Neural cell (in vitro differentiated cells): ENCODE measurements around the gene ANKRD40CL.

Experiments
- EP300 ChIP-seq: fragments of 450-650 bp; conservative IDR thresholded peaks from 2 replicates; pipeline ENCODE4 v1.6.1; 2014; ENCODE audit warnings: antibody characterized with exemption, mild to moderate bottlenecking, moderate library complexity; ENCODE audit not compliant: poor library complexity, severe bottlenecking
- EZH2 ChIP-seq: fragments of 200-600, 300-800 bp; shearing (Covaris generic), sonication (generic); IDR thresholded peaks from 2 replicates; pipeline ENCODE4 v1.6.1; 2014; ENCODE audit warnings: antibody characterized with exemption, low read length, borderline replicate concordance, mild to moderate bottlenecking; ENCODE audit not compliant: insufficient read depth, poor library complexity, severe bottlenecking
- TF ChIP-seq, protein P1 (sequence below): fragments of 450-650 bp; IDR thresholded peaks from 2 replicates; pipeline ENCODE4 v1.5.1; 2014; ENCODE audit warnings: antibody characterized with exemption, mild to moderate bottlenecking, moderate library complexity; ENCODE audit not compliant: poor library complexity, severe bottlenecking

DNA sequence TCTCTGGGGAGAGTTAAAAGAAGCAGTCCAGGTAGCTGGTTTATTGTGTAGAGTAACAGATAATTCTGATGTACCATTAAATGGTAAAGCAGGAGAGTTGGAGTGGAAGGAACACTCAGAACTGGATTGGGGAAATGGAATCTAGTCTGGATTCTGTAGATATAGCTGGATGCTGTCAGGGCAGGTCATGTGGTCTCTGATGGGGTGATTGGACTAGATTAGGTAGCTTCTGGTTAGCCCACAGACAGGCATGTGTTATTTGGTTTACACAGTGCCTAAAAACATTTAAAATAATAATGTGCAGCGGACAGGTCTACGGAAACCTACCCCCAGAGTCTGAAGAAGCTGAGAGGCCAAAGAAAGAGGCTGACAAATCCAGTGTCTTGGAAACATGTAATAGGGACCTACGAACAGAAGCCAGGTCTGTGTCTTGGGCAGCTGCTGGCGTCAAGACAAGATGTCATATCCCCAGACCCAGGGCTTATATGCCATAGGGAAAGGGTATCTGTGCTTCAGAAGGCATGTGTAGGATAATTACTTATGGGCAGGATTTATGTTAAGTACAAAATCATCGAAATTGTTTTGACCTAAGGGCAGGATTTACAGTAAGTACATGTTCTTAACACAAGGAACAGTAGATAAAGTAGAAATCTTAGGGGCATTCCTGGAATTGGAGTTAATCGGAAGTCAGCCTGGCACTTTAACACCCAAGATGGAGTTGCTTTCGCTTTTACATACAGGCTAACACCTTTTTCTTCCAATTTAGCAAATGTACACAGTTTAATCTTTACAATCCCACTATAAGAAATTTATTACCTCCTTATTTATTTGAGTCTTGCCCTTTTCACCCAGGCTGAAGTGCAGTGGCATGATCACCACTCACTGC is 35.5 kb downstream of the ANKRD40CL start:
- TF ChIP-seq, protein P1, sequence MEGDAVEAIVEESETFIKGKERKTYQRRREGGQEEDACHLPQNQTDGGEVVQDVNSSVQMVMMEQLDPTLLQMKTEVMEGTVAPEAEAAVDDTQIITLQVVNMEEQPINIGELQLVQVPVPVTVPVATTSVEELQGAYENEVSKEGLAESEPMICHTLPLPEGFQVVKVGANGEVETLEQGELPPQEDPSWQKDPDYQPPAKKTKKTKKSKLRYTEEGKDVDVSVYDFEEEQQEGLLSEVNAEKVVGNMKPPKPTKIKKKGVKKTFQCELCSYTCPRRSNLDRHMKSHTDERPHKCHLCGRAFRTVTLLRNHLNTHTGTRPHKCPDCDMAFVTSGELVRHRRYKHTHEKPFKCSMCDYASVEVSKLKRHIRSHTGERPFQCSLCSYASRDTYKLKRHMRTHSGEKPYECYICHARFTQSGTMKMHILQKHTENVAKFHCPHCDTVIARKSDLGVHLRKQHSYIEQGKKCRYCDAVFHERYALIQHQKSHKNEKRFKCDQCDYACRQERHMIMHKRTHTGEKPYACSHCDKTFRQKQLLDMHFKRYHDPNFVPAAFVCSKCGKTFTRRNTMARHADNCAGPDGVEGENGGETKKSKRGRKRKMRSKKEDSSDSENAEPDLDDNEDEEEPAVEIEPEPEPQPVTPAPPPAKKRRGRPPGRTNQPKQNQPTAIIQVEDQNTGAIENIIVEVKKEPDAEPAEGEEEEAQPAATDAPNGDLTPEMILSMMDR, result no peak
- TF ChIP-seq EP300 (no peak), EZH2 (no peak)
